ENCODE results near the gene SMIM33.

DNA sequence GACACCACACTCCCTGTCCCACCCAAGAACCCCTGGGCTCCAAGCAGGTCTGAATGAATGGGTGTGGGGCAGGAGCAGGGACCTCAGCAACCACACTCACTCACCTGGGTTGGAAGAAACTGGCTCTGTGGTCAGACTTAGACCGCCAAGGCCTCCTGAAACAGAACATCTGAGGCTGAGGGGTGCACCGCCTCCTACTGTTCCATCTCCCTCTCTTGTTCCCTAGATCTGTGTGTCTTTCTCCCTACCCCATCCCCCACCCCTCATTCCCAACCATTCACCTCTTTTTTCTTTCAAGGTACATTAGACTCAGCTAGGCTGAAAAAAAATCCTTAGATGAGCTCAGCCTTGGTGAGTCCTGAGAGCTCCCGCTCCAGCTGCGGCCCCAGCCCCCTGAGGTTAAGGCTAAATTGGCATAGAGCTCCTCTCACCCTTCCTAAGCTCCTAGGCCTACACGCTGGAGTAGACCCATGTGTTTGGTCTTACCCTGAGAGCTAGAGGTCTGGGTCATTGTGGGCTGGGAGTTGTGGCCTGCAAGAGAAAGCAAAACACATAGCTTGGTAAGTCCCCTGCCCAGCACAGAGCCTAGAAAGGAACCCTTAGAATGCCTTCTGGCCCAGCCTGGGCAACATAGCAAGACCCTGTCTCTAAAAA is 13.0 kb upstream of the SMIM33 start:
- TF ChIP-seq POLR2A (IDR thresholded peaks at IDR 0.05) (no peak), EP300 (IDR thresholded peaks at IDR 0.05) (no peak)
- TF ChIP-seq, protein P1, sequence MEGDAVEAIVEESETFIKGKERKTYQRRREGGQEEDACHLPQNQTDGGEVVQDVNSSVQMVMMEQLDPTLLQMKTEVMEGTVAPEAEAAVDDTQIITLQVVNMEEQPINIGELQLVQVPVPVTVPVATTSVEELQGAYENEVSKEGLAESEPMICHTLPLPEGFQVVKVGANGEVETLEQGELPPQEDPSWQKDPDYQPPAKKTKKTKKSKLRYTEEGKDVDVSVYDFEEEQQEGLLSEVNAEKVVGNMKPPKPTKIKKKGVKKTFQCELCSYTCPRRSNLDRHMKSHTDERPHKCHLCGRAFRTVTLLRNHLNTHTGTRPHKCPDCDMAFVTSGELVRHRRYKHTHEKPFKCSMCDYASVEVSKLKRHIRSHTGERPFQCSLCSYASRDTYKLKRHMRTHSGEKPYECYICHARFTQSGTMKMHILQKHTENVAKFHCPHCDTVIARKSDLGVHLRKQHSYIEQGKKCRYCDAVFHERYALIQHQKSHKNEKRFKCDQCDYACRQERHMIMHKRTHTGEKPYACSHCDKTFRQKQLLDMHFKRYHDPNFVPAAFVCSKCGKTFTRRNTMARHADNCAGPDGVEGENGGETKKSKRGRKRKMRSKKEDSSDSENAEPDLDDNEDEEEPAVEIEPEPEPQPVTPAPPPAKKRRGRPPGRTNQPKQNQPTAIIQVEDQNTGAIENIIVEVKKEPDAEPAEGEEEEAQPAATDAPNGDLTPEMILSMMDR (IDR thresholded peaks at IDR 0.05): no peak
